NCI-H2029 treated with DMSO at 0.1 percent for 48 hours (cell line): ENCODE data around the gene MANF.

ENCODE experiments used
- DNase-seq: peaks from one replicate; lab custom pipeline; 2025; lab: John Stamatoyannopoulos, UW

The MANF gene

GRCh38 chr3:51436998-51437639 is 52.0 kb downstream of the MANF start:
- no peak for DNase-seq
